Endometrial microvascular endothelial cells (primary cell): ENCODE data around the gene ACTL7B. TPM values are rescaled to one million over a fixed set of nuclear protein-coding genes. Genes with fewer than 3 reads are reported as not detected.

Source experiments
- in situ Hi-C: cut with HindIII; loops from 2 replicates; pipeline ENCODE4 v1.10.0; 2017; ENCODE audit warnings: low sequenced_read_pairs, low pct_unique_long_range_greater_than_20kb; ENCODE audit errors: inconsistent ontology term
- total RNA-seq: library from RNA; depleted of rRNA; stranded (reverse); fragments of >200 nt; gene quantifications from one replicate; pipeline ENCODE4 v1.2.3, GENCODE V29; 2015; ENCODE audit errors: inconsistent ontology term

Gene ACTL7B
- total RNA-seq, 1 donor from 2014 or later: not detected

DNA sequence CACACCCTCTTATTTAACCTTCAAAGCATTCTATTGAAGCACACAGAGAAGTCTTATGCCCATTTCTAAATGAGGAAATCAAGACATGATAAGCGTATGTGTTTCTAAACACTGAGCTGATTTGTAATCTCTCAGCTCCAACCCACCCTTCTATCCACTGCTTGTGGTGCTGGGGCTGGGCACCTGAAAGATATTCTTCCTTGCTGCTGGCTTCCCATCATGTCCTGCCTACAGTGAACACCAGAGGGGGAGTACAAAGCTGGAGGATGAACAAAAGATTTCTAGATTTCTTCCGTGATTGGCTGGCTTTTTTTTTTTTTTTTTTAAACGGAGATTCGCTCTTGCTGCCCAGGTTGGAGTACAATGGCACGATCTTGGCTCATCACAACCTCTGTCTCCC is 20.6 kb upstream of the ACTL7B start:
- in situ Hi-C loops: no loop called here

DNA sequence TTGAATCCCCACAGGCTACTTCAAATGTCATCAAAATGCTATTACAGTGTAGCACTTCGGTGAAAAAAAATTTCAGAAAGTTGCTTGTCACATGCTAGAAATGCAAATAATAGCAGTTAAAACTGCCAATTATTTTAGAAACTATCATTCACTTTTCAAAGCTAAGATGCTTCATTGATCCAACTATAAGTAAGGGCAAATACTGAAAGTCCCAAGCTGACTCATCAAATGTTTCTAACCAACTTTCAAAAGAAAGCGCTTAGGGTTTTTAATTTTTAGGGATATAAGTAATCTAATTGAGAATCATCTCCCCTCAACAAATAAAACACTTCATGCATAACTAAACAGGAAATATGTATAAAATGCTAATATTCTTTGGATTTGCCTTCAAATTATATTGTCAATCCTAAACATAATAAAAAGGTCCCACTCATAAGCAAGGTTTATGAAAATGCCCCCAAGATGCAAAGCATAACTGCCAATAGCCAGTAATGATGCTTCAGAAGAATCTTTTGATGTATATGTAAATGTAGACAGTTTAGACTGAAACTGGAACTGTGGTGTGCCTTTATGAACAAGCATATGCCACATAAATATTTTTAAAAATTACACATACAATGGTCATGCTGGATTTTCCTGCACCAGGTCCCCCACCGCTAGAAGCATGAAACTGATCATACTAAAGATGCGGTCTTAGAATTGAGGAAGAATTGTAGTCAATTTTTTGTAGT is 18.4 kb upstream of the ACTL7B start:
- in situ Hi-C loops: no loop called here

DNA sequence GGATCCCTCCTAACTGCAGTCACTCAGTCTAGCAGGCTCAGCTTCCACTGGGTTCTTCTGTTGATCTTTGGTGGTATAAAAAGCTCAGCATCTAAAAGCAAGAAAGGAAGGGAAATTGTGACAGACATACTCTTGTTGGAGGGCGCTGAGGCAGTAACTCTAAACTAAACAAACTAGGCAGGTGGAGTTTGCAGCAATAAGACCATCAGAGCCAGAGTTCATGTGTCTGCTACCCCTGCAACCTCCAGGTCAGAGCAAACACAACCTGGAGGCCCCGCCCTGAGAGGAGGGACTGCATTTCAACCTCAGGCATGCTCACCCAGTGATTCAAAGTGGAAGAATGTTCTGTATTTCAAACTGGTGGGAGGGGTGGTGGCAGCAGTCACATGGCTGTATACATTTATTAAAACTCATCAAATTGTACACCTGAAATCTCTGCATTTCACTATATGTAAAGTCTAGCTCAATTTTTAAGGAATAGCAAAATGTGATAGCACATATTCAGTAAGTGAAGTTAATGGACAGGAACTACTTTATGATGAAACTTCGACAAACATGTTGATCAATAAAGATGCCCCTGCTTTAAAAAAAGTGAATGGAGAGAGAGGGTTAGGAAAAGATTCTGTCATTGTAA is 13.4 kb upstream of the ACTL7B start:
- in situ Hi-C loops: no loop called here

DNA sequence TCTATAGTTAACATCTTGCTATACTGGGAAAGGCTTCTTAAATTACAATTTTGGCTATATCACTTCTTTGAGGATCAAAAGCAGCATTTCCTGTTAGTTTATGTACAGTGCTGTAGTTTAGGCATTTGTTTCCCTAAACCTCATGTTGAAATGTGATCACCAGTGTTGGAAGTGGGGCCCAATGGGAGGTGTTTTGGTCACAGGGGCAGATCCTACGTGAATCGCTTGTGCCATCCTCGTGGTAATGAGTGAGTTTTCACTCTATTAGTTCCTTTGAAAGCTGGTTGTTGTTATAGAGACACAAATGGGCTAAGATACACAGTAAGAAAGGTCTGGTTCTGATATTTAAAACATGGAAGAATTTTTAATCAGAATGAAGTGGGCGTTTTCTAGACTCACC is 12.0 kb upstream of the ACTL7B start:
- in situ Hi-C loops: no loop called here

DNA sequence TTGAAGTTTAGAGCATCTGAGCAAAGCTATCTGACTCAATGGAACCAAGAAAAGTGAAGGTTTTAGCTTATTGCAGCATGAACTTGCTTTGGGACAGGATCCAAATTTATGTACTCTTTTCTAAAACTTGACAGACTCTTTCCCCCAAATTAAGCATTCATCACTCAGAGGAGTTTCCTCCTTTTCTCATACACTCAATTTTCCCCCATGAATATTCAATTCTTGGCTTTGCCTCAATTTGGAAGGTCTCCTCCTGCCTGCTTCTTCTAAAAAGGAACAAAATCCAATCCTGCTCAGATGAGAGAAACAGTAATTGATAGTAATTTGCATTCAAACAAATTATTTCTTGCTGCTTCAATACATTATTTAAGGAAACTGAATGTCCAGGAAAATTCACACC is 11.3 kb upstream of the ACTL7B start:
- in situ Hi-C loops: no loop called here

DNA sequence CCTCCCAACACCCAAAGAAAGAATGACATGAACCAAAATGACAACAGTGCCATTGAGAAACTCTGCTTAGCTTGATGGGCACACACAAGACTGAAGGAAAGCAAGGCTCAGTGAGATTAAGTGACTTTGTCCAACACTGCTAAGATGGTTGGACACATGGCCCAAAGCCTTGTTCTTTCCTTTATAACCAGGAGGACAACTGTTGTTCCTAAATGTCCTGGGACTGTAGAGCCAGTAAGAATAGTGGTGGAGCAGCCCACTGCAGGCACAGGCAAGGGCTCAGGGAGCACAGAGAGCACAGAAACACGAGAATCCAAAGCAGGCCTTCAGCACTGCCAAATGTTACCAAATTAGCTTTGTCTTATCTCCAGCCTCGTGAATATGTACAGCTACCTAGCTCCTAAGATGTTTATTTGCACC is 10.2 kb upstream of the ACTL7B start:
- in situ Hi-C loops: no loop called here

DNA sequence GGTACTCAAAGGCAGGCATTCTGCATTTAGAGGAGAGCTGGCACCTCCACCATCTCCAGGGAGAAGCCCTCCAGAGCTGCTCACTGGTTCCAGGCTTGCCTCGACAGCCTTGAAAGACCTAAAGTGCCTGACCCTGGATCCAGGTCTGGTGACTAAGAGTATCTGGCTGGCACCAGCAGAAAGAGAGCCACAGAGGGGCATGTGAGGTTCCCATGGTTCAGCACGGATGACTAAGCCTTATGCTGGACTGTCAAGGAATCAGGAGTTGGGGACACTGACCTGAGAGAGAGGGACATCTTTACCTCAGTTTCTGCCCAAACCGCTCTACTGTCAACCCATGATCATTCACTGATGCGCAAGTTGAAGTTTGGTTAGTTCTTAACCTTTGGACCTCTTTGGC is 9.3 kb upstream of the ACTL7B start:
- in situ Hi-C loops: no loop called here

DNA sequence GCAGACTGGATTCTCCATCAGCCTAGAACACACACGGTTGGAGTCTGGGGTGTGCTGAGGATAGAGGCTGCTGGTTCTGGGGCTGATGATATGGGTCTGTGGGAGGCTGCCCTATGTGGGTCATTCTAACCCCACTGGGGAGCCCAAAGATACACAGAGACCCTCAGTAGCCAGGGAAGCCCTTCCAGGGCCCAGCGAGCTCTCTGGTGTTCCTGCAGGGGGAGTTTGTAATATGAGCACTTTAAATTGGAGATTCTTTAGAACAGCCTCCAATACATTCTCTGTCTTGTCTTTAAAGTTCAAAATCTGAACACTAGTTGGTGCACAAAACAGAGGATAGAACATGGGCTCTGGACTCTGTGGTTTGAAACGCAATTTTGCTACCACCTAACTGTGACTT is 8.7 kb upstream of the ACTL7B start:
- in situ Hi-C loops: no loop called here

DNA sequence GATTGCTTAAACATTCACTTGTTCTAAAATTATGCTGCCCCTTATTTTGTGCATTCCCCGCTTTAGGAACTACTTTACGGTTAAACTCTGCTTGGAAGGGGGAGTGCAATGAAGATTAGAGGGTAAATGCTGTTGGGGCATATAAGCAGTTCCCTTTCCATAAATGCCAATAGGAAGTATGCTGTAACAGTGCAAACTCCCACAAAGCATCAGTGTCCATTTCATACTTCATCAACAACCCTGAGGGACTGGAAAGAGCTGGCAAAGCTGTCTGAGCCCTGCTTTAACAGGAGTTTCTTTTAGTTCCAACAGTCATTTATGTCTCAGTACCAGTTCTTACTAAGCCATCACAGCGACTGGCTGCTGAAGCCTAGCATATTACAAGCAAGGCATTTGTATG is 8.1 kb upstream of the ACTL7B start:
- in situ Hi-C loops: no loop called here

DNA sequence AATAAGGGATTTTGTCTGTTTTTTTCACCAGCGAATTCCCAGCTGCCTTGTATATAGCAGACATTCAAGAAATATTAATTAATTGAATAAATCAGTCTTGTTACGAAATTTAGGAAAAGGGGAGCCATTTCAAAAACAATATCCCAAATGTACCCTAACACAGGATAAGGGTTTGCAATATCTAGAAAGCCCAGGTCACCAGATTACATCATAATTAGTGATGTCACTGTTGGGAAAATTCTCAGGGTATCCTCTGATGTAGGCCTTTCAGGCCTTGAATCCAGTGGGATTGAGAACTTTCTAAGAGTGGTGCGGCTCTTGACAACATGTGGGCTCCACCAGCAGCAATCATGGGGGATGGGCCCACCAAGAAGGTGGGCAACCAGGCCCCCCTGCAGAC is 6.2 kb upstream of the ACTL7B start, which contains the start of gene ACTL7A:
TSS of gene ACTL7A (plus strand) at position 270 of the 400 bp plus-strand sequence. CDS start at position 327, 57 bp downstream.
- in situ Hi-C loops: no loop called here

DNA sequence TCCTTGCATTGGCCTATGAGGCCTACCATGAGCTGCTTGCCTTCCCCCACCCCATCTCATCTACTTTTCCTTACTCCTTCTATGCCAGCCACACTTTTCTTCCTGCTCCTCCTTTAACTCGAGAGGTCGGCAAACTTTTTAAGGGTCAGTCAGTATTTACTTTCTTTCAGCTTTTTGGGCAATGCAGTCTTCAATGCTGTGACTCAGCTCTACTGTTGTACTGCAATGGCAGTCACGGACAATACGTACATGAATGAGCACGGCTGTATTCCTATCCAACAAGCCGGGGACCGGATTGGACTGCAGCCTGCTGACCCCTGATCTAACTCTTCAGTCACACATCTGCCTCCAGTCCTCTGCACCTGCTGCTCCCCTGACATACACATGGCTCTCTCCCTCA is 5.7 kb upstream of the ACTL7B start:
- in situ Hi-C loops: no loop called here

DNA sequence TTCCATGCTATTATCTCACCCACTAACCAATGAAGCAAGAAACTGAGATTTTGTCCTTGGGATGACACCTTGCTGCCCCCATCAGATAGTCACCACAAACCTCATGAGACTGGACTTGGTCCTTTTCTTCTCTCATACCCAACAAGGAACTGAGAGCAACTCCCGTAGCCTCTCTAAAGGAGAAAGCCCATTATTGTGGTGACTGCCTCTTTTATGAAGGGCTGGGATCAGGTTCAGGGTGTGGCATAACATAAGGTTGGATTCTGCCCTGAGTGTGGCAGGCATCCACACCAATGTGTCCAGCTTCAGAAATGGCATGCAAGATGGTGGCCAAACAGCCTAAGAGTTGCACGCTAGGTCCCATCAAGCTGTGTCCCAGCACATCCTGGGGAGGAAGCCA is 5.0 kb upstream of the ACTL7B start:
- in situ Hi-C loops: no loop called here

DNA sequence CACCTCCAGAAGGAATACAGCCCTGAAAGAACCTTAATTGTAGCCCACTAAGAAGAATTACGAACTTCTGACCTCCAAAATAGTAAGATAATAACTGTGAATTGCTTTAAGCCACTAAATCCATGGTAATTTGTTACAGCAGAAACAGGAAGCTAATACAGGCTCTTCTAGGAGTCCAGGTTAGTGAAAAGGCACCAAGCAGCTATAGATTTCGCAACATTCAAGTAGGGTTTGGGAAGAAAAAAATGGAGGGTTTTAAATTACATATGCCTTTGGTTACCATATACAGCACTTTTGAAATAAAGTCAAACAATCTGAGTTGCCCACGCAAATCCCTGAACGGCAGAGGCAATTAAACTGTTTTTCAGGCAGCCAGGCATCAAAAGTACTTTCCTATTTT is 4.6 kb upstream of the ACTL7B start:
- in situ Hi-C loops: no loop called here

DNA sequence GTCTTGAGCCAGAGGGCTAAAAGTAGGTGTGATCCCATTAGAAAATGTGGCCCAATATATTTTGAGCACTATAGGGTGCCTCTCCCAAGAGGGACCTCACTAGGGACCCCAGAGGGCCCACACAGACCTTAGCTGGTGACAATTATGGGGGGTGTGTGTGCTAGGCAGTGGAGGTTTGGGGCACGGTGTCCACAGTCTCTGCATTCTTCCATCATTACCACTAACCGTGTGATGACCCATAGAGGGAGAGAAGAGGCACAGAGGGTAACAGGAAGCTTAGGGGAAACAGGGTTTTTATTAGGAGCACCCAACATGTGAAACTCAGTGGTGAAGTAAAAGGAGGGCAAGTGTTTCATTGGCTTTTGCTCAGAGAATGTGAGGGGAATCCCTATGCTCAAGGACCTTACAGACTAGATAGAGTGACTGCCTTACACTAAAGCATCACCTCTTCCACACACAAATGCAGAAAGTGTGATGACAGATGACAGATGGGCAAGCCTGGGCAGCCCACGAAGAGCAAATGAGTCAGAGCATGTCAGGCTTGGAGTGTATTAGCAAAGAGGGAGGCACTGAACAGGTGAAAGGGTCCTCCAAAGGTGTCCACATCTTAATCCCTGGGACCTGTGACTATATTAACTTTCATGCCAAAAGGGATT is 3.8 kb upstream of the ACTL7B start:
- in situ Hi-C loops: no loop called here

DNA sequence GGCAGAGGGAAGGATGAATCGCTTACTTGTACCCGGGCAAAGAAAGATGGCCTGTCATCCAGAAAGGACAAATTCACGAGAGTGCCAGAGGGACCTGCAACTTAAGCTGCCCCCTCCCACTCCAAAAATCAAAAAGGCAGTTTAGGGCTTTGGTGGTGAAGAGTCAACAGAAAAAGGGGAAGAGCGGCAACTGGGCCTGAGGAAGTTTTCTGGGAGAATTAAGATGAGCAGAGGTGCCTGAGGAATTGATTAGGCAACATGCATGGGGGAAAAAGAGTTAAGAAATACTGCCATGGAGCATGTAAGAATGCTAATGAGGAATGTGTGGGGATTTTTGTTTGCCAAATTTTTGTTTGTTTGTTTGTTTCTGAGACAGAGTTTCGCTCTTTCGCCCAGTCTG is 1.8 kb upstream of the ACTL7B start:
- in situ Hi-C loops: no loop called here

DNA sequence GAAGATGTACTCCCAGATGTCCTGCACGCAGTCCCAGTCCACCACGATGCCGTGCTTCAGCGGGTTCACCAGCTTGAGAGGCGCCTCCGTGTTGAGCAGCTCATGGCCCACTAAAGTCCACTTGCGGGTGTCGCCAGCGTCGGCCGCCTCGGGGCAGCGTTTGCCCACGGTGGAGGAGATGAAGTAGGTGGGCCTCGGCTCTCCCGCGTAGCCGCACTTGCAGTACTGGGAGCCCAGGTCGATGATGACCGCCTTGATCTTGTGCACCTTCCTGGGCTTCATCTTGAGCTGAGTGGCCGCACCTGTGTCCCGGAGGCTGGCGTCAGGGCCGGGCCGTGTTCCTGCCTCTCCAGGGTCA is 278 bp downstream of the ACTL7B start:
- in situ Hi-C loops: no loop called here

DNA sequence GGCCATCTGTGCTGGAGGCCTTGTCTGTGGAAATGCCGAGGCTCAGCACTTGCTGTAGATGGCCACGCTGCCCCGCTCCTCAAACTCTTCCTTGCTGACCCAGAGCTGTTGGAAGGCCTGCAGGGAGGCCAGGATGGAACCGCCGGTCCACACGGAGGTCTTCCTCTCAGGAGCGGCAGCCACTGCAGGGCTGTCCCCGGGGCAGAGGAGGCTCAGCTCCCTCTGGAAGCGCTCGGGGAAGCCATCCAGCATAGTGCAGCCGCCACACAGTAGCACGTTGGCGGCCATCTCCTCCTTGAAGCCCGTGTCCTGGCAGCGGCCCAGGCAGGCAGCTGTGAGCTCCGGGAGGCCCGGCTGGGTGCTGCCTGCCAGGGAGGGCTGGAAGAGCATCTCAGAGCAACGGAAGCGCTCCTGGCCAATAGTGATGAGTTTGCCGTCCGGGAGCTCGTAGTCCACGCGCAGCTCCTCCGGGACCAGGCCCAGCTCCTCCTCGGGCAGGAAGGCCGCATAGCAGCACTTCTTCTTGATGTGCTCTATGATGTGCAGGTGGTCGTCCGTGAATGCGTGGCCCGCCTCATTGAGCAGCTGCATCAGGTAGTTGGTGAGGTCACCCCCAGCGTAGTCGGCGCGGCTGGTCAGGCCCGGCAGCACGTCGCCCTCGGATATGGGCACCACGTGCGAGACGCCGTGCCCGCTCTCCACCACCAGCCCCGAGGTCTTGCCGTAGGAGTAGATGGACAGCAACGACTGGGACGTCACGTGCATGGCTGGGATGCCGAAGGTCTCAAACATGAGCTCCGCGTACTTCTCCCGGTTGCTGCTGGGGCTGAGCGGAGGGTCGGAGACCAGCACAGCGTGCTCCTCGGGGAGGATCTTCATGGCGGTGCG is 901 bp downstream of the ACTL7B start:
- in situ Hi-C loops: no loop called here

DNA sequence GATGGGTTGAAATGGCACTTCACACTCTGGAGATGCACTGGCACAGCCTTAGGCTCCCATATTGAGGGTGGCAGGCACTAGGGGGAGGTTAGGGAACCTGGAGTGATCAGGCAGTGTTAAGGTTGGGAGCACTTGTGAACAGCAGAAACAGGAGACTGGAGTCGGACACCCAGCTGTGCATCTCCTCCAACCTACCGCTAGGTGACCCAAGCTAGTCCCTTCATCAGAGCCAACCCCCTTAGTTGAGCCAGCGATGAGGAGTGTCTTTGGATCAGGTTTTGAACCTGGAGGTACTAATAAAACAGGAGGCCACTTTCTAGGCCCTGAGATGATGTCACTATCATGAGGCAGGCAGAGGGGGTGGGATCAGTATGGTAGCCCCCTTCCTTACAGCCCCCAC is 1.7 kb downstream of the ACTL7B start:
- in situ Hi-C loops: no loop called here

DNA sequence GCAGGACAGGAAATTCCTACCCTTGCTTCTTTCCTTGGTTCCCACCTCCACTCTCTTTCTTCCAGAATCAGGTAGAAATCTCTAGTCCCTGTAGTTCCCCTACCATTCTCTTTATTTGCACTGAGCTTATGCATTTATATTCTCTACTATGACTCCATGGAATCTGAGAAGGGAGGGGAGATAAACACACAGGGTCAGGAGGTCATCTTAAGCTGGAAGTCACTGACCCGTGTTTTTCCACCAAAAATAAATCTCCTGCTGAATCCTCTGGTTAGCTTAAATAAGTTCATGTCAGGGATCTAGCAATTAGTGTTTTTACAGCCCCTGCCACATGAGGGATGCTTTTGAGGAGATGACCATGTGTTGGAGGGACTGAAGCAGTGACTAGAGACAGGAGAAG is 3.7 kb downstream of the ACTL7B start:
- in situ Hi-C loops: no loop called here
